ENCODE data around the gene SMPX. TPM values are rescaled to one million over a fixed set of nuclear protein-coding genes. Genes with fewer than 3 reads are reported as not detected.
A peak's percentile ranks its signal among the peaks of the same experiment; 100 is the strongest.

SMPX gene
- total RNA-seq: 100 to 1,000 TPM; 403 to 651 TPM

GRCh38 chrX:21757960-21758359 lies at the start of gene SMPX:
SMPX (minus strand) TSS chrX:21758116; CDS start chrX:21754290, 3,826 bp downstream.
- H3K4me1 ChIP-seq: no peaks in the 10 kb centered on the region
- H3K27me3 ChIP-seq: no peaks in the 10 kb centered on the region
- no peak for TF ChIP-seq CTCF (IDR thresholded peaks at IDR 0.05)
- no peaks in the 10 kb centered on the region for H3K36me3 ChIP-seq
- no peaks in the 10 kb centered on the region for H3K9me3 ChIP-seq
- H3K4me3 ChIP-seq: peak within 1 kb of the TSS; percentile 39 to 43
- DNase-seq (ENCODE audit: low spot score): no peak
- peak within 1 kb of the TSS; percentile 49 to 86 for H3K27ac ChIP-seq

- no peak overlapping the region for H3K27ac ChIP-seq
- no peak for TF ChIP-seq CTCF (IDR thresholded peaks at IDR 0.05)
- no peaks in the 10 kb centered on the region for H3K27me3 ChIP-seq
- no peaks in the 10 kb centered on the region for H3K36me3 ChIP-seq
- H3K4me3 ChIP-seq: no peak overlapping the region
- peaks cover 0 to 5% of the 10 kb centered on the region in 2 donors for H3K9me3 ChIP-seq
- no peaks in the 10 kb centered on the region for H3K4me1 ChIP-seq
- no peak for DNase-seq (ENCODE audit: low spot score)
Measured at GRCh38 chrX:21806691-21807090, 48.8 kb upstream of the SMPX start.

GRCh38 chrX:21802839-21803238 lies 44.9 kb upstream of the SMPX start:
- Histone ChIP-seq H3K4me1 (no peaks in the 10 kb centered on the region), H3K36me3 (no peaks in the 10 kb centered on the region), H3K9me3 (no peaks in the 10 kb centered on the region), H3K27ac (no peak overlapping the region), H3K4me3 (no peak overlapping the region), H3K27me3 (no peaks in the 10 kb centered on the region)
- no peak for DNase-seq (ENCODE audit: low spot score)
- TF ChIP-seq CTCF (IDR thresholded peaks at IDR 0.05): no peak

- Histone ChIP-seq H3K4me1 (no peaks in the 10 kb centered on the region), H3K9me3 (no peaks in the 10 kb centered on the region), H3K36me3 (no peaks in the 10 kb centered on the region), H3K27me3 (no peaks in the 10 kb centered on the region), H3K27ac (no peak overlapping the region), H3K4me3 (no peak overlapping the region)
- no peak for DNase-seq (ENCODE audit: low spot score)
- no peak for TF ChIP-seq CTCF (IDR thresholded peaks at IDR 0.05)
Measured at GRCh38 chrX:21802054-21802670, 44.2 kb upstream of the SMPX start.

GRCh38 chrX:21800344-21800770 lies 42.4 kb upstream of the SMPX start:
- Histone ChIP-seq H3K27me3 (no peaks in the 10 kb centered on the region), H3K4me3 (no peak overlapping the region), H3K27ac (peak overlapping the region in 1 of 2 donors; percentile 58), H3K4me1 (no peaks in the 10 kb centered on the region), H3K9me3 (no peaks in the 10 kb centered on the region), H3K36me3 (no peaks in the 10 kb centered on the region)
- TF ChIP-seq CTCF (IDR thresholded peaks at IDR 0.05): no peak
- no peak for DNase-seq (ENCODE audit: low spot score)

GRCh38 chrX:21799767-21800166 lies 41.9 kb upstream of the SMPX start:
- no peaks in the 10 kb centered on the region for H3K36me3 ChIP-seq
- no peak for DNase-seq (ENCODE audit: low spot score)
- no peaks in the 10 kb centered on the region for H3K4me1 ChIP-seq
- no peaks in the 10 kb centered on the region for H3K9me3 ChIP-seq
- H3K4me3 ChIP-seq: no peak overlapping the region
- no peaks in the 10 kb centered on the region for H3K27me3 ChIP-seq
- TF ChIP-seq CTCF (IDR thresholded peaks at IDR 0.05): no peak
- peak overlapping the region in 1 of 2 donors; percentile 58 for H3K27ac ChIP-seq
